Transverse colon (tissue), 4 donors: ENCODE measurements around the gene DGKD. TPM values are rescaled to one million over a fixed set of nuclear protein-coding genes. Genes with fewer than 3 reads are reported as not detected.
A peak's percentile ranks its signal among the peaks of the same experiment; 100 is the strongest.

Source experiments
- DNase-seq: peaks from one replicate; pipeline ENCODE4 v3.0.0-alpha.2; 2019
- H3K27ac ChIP-seq, 4 donors: fragments of 200-600 bp; sonication (generic); 2 replicates each; pipeline ENCODE4 v1.5.1; 2016 to 2018; ENCODE audit warnings: inconsistent platforms in 4 of 4
- H3K27me3 ChIP-seq: fragments of 200-600 bp; sonication (generic); 2 replicates; pipeline ENCODE4 v1.5.1; 2017; ENCODE audit warnings: inconsistent platforms
- H3K36me3 ChIP-seq, 4 donors: fragments of 200-600 bp; sonication (generic); 2 replicates each; pipeline ENCODE4 v1.5.1; 2017 to 2019; ENCODE audit warnings: inconsistent platforms in 4 of 4
- H3K4me1 ChIP-seq, 4 donors: fragments of 200-600 bp; sonication (generic); 2 replicates each; pipeline ENCODE4 v1.5.1; 2017 to 2020; ENCODE audit warnings: inconsistent platforms in 4 of 4
- H3K4me3 ChIP-seq, 4 donors: fragments of 200-600 bp; sonication (generic); 1 replicate in 1 of 4; 2 replicates in 3 of 4; pipeline versions ENCODE4 v1.5.1 to v1.6.1; 2017 to 2019; ENCODE audit warnings: inconsistent platforms in 4 of 4
- H3K9me3 ChIP-seq, 2 donors: fragments of 200-600 bp; sonication (generic); 2 replicates each; pipeline ENCODE4 v1.5.1; 2017 to 2019; ENCODE audit warnings: inconsistent platforms in 2 of 2
- EP300 ChIP-seq: sonication (generic); formaldehyde crosslinking; IDR thresholded peaks from one replicate; pipeline ENCODE4 v1.6.1; 2017; ENCODE audit warnings: antibody characterized with exemption, low read depth
- POLR2A ChIP-seq: fragments of 450-650 bp; IDR thresholded peaks from one replicate; pipeline ENCODE4 v1.6.1; 2016; ENCODE audit warnings: antibody characterized with exemption, mild to moderate bottlenecking, moderate library complexity
- POLR2AphosphoS5 ChIP-seq, 3 donors: sonication (generic); formaldehyde crosslinking; IDR thresholded peaks; one replicate each; pipeline ENCODE4 v1.6.1; 2016; ENCODE audit warnings: antibody characterized with exemption in 3 of 3
- WGBS, 2 donors: methylation state at CpG; one replicate each; pipeline ENCODE4 v1.1.5; 2018; ENCODE audit warnings: low coverage in 1 of 2; 5-methylcytosine and 5-hydroxymethylcytosine counted together
- in situ Hi-C, 4 donors: fragments of 200-750 bp; cut with MboI; loops; one replicate each; pipeline versions ENCODE4 v1.15.0 to v1.15.1; 2017; ENCODE audit warnings: low sequenced_read_pairs in 3 of 4, low pct_ligation_motif_present in 1 of 4, low pct_unique_long_range_greater_than_20kb in 1 of 4
- intact Hi-C: fragments of 100-400 bp; cut with DNase I; formaldehyde crosslinking; loops from one replicate; pipeline ENCODE4 v1.15.1; 2023; ENCODE audit warnings: low total_unique reads
- total RNA-seq, 4 donors: library from RNA; depleted of rRNA; stranded (reverse); fragments of >200 nt; gene quantifications; one replicate each; pipeline ENCODE4 v1.1.0, GENCODE V29; 2016
- TF ChIP-seq, protein P1 (sequence below), 5 experiments: fragments of 200-600 bp in 3 of 5; fragments of 450-650 bp in 2 of 5; sonication (generic) in 3 of 5; IDR thresholded peaks; 1 replicate in 2 of 5; 2 replicates in 3 of 5; pipeline ENCODE4 v1.5.1; 2016 to 2017; ENCODE audit warnings: antibody characterized with exemption in 5 of 5, inconsistent platforms in 3 of 5, mild to moderate bottlenecking in 2 of 5, moderate library complexity in 1 of 5

The DGKD gene
- total RNA-seq, 4 donors from 2014 or later = 55.7 to 166 (median 91.5) TPM

DNA sequence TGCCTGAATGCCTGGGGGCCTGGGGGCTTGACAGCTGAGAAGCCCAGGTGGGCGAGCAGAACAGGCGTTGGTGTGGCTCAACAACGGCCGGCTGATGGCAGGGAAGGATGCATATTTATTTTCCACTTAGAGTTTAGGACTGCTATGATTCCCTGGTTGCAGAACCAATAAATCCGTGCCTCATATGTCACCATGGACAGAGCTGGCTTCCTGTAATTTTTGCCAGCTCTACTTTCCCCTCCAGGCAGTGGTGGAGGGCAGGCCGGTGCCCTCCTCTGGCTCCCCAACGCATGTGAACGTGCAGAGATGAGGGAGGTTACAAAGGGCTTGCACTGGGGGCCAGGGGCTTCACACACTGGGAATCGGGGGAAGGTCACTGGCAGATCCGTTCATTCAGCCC lies 28.5 kb upstream of the DGKD start:
- no peaks in the 10 kb centered on the region for H3K36me3 ChIP-seq
- H3K9me3 ChIP-seq = no peaks in the 10 kb centered on the region
- no peaks in the 10 kb centered on the region for H3K4me1 ChIP-seq
- WGBS, 2 donors = 75 to 90% methylated on average over 3 to 10 of the region's 10 CpGs
- no peak for DNase-seq
- no peak overlapping the region for H3K27ac ChIP-seq
- in situ Hi-C loops = no loop called here
- no peaks in the 10 kb centered on the region for H3K27me3 ChIP-seq
- no peak for TF ChIP-seq POLR2AphosphoS5 (IDR thresholded peaks at IDR 0.05)
- no peak overlapping the region for H3K4me3 ChIP-seq
- intact Hi-C loops = no loop called here

DNA sequence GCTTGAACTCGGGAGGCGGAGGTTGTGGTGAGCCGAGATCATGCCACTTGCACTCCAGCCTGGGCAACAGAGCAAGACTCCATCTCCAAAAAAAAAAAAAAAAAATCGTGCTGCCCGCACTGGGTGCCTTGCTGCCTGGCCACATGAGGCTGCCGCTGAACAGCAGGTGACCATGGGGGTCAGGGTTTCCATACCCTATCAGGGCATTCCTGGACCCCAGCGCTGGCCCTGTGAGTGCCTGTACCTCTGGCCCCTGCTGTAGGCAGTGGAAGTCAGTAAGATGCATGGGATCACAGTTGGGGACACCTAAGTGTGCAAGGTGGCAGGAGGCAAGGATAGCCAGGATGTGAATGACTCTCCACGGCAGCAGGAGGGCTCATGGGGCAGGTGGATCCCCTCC lies 27.8 kb upstream of the DGKD start:
- Histone ChIP-seq H3K4me3 (no peak overlapping the region), H3K36me3 (no peaks in the 10 kb centered on the region), H3K4me1 (no peaks in the 10 kb centered on the region), H3K27ac (no peak overlapping the region), H3K27me3 (no peaks in the 10 kb centered on the region), H3K9me3 (no peaks in the 10 kb centered on the region)
- WGBS, 2 donors = 90 to 93% methylated on average over 3 to 8 of the region's 8 CpGs
- no peak for TF ChIP-seq POLR2A
- no peak for TF ChIP-seq POLR2AphosphoS5 (IDR thresholded peaks at IDR 0.05)
- no peak for DNase-seq
- intact Hi-C loops (no loop called here), in situ Hi-C loops (no loop called here)

DNA sequence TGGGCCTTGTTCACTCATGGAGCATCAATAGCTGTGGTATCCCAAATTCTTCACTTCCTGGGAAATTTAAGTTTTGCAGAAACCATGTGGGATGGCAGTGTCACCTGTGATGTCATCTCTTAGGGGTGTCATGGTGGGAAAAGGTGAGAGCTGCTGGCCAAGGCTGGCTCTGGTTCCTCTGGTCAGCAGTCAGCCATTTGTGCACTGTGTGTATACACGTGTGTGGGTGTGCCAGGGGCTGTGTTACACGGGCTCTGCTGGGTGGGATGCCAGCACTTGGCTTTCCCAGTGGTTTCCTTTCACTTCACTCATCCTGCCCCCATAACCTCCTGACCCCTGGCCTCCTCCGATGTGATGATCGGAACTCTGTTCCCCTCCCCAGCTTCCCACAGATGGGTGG lies 25.4 kb upstream of the DGKD start:
- H3K27ac ChIP-seq = no peak overlapping the region
- TF ChIP-seq POLR2A = no peak
- no peak for TF ChIP-seq EP300
- TF ChIP-seq, protein P1, sequence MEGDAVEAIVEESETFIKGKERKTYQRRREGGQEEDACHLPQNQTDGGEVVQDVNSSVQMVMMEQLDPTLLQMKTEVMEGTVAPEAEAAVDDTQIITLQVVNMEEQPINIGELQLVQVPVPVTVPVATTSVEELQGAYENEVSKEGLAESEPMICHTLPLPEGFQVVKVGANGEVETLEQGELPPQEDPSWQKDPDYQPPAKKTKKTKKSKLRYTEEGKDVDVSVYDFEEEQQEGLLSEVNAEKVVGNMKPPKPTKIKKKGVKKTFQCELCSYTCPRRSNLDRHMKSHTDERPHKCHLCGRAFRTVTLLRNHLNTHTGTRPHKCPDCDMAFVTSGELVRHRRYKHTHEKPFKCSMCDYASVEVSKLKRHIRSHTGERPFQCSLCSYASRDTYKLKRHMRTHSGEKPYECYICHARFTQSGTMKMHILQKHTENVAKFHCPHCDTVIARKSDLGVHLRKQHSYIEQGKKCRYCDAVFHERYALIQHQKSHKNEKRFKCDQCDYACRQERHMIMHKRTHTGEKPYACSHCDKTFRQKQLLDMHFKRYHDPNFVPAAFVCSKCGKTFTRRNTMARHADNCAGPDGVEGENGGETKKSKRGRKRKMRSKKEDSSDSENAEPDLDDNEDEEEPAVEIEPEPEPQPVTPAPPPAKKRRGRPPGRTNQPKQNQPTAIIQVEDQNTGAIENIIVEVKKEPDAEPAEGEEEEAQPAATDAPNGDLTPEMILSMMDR (IDR thresholded peaks at IDR 0.05) = no peak
- TF ChIP-seq POLR2AphosphoS5 (IDR thresholded peaks at IDR 0.05) = no peak
- no peak overlapping the region for H3K4me3 ChIP-seq
- H3K27me3 ChIP-seq = no peaks in the 10 kb centered on the region
- H3K36me3 ChIP-seq = no peaks in the 10 kb centered on the region
- no peak for DNase-seq
- in situ Hi-C loops (no loop called here), intact Hi-C loops (no loop called here)
- WGBS, 2 donors = 79% methylated on average over 4 of the region's 4 CpGs; no CpG with 5 or more reads in 1 of the 2 donors
- H3K9me3 ChIP-seq = no peaks in the 10 kb centered on the region
- H3K4me1 ChIP-seq = peaks cover 0 to 16% (median 0%) of the 10 kb centered on the region in 4 donors

DNA sequence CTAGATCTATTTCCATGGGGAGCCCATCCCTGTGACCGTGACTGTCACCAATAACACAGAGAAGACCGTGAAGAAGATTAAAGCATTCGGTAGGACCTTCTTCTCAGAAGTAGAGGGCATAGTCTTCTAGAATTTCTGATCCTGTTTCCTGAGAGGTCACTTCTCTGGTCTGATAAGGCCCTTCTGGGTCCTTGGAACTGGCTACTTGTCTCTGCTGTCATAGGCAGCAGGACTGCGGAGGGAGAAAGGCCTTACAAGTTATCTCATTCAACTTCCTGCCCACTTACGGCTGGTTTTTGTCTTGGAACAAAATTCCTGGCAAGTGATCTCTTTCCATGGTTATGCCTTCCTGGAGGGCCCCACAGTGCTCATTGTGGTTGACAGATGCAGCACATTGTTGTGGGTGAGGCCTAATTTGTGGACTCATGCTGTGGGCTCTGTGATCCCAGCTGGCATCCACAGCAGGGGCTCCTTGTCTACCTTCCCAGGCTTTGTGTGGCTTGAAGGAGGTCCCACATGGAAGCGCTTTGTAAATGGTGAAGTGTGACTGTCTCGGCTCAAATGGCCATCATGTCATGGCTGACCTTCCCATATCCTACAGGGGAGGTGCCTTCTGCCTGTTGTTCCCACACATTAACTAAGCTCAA lies 24.7 kb upstream of the DGKD start:
- H3K4me1 ChIP-seq = peaks cover 0 to 16% (median 0%) of the 10 kb centered on the region in 4 donors
- H3K4me3 ChIP-seq = no peak overlapping the region
- no peak overlapping the region for H3K27ac ChIP-seq
- in situ Hi-C loops (no loop called here), intact Hi-C loops (no loop called here)
- DNase-seq = no peak
- no peaks in the 10 kb centered on the region for H3K27me3 ChIP-seq
- WGBS, 2 donors = 90 to 100% methylated on average over 1 to 7 of the region's 7 CpGs
- TF ChIP-seq, protein P1 (IDR thresholded peaks at IDR 0.05) = no peak
- TF ChIP-seq POLR2AphosphoS5 (IDR thresholded peaks at IDR 0.05) = no peak
- H3K36me3 ChIP-seq = no peaks in the 10 kb centered on the region
- H3K9me3 ChIP-seq = no peaks in the 10 kb centered on the region

DNA sequence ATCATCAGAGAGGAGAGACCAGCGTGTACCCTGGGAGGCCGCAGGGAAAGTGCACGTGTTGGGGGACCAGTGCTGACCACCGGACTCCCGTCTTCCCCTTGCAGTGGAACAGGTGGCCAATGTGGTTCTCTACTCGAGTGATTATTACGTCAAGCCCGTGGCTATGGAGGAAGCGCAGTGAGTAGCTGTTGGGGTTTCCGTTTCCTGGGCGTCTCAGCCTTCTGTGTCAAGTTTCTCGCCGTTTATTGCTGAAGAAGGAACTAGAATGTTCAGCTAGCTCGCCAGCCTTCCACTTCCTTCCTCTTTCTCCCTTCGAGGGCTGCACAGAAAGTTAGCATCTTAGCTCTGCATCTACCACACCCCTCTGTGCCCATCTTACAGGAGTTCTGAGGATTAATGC lies 22.8 kb upstream of the DGKD start:
- Histone ChIP-seq H3K27me3 (no peaks in the 10 kb centered on the region), H3K4me3 (no peak overlapping the region), H3K9me3 (no peaks in the 10 kb centered on the region), H3K4me1 (peaks cover 0 to 20% (median 3%) of the 10 kb centered on the region in 4 donors), H3K36me3 (no peaks in the 10 kb centered on the region), H3K27ac (peak overlapping the region; percentile 40 to 74 (median 68))
- WGBS, 2 donors = 69 to 75% methylated on average over 8 to 15 of the region's 15 CpGs
- intact Hi-C loops (no loop called here), in situ Hi-C loops (no loop called here)
- peak; percentile 77 for DNase-seq
- TF ChIP-seq EP300 (no peak), POLR2A (no peak), POLR2AphosphoS5 (IDR thresholded peaks at IDR 0.05) (no peak)
- TF ChIP-seq, protein P1 (IDR thresholded peaks at IDR 0.05) = no peak
